Stimulated activated CD8-positive, alpha-beta memory T cell treated with anti-CD3 and anti-CD28 coated beads, Interleukin-12 subunit alpha, Interleukin-12 subunit beta, amount 100 ng/mL, for 1 hour (primary cell): ENCODE data around the gene ZBTB9.

ENCODE experiments used
- DNase-seq: peaks from one replicate; pipeline ENCODE4 v3.0.0-alpha.2; 2020; ENCODE audit warnings: low read depth

ZBTB9 gene

DNA sequence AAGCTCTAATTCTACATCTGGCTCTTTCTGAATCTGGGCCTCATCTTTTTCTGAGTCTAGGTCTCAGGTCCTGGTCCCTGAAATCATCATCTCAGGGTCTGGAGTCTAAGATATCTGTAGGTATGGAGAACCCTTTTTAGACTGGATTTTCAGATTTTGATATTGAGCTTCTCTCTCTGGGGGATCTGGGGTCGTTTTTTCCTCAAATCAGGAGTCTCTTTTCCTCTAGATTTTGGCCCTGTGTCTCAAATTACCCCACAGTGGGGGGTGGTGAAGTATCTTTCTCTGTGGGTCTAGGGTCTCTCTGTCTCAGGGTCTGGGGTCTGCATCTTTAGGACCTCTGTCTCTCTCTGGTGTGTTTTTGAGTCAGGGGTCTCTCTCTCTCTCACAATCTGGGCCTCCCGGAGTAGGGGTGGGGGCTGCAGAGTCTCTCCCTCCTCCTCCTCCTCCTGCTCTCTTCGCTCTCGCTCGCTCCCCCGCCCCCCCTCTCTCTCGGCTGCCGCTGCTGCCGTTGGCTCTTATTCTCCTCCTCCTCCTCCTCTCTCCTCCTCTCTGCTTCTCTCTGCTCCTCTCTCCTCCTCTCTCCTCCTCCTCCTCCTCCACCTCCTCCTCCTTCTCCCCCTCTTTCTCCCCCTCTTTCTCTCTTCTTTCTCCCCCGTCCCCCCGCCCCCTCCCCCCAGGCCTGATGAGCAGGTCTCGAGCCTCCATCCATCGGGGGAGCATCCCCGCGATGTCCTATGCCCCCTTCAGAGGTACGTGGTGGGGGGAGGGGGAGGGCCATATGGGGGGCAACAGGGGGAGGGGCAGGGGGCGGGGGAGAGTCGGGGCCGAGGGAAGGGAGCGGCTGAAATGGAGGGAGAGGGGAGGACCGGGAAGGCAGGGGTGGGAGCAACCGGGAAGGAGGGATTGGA is 34.5 kb upstream of the ZBTB9 start, which contains the start of gene SYNGAP1:
SYNGAP1 (plus strand) TSS at position 486 of the 911 bp plus-strand sequence; CDS start at position 686, 200 bp downstream.
- DNase-seq: no peak

GRCh38 chr6:33420491-33421343 is 33.7 kb upstream of the ZBTB9 start:
- DNase-seq: no peak

- no peak for DNase-seq
These were observed 33.1 kb upstream of the ZBTB9 start for GRCh38 chr6:33421344-33421643.

DNA sequence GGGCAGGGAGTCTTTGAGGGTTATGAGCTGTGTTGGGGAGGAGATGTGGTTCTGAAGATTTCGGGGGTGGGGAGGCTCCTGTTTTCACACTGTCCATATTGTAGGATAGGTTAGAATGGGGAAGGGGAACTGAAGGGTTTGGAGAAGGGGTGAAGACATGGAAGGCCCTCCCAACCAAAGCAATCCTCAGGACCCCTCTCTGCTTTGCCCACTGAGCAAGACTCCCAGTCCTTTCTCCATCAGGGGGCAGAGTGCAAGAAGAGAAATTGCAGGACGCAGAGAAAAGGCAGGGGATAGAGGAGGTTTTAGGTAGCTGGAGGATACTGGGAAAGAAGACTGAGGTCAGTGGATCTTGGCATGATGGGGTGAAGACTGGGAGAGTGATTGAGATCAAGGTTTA is 30.6 kb upstream of the ZBTB9 start:
- no peak for DNase-seq

- no peak for DNase-seq
These were observed 29.3 kb upstream of the ZBTB9 start for GRCh38 chr6:33424855-33425667.

DNA sequence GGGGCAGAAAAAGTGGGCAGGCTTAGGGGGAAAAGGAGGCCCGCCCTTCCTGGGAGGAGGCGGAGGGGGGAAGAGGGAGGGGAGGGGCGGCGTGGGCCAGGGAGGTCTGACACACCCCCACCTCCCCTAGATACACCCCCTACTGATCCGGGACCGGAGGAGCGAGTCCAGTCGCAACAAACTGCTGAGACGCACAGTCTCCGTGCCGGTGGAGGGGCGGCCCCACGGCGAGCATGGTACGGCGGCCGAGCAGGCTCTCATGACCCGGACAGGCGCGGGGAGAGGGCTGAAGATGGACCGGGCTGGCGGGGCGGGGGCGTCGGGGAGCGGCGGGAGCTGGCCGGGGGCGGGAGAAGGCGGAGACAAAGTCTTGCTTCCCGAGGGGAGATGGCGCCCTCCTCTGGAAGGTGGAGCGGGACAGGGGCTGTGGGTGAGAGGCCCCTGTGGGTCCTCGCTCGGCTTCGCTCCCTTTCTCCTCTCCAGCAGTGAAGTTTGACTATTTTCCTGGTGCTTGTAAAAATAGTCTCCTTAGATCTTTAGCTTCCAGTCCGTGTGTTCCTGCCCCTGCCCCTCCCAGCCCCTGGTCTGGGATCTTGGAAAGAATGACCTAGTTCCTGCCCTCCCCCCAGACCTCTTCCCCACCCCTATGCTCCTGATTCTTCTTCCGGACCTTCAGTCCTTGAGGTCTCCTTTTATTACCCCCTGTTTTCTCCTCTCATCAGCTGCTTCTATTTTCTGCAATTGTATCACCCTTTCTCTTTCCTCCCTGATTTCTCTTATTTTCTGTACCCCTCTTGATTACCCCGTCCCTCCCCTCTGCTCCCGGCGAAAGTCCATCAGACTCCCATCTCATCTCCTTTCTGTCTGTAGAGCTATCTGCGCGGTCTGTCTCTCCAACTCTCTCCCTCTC is 28.5 kb upstream of the ZBTB9 start:
- DNase-seq: peak; percentile 71

GRCh38 chr6:33426590-33427511 is 27.5 kb upstream of the ZBTB9 start:
- DNase-seq: no peak

DNA sequence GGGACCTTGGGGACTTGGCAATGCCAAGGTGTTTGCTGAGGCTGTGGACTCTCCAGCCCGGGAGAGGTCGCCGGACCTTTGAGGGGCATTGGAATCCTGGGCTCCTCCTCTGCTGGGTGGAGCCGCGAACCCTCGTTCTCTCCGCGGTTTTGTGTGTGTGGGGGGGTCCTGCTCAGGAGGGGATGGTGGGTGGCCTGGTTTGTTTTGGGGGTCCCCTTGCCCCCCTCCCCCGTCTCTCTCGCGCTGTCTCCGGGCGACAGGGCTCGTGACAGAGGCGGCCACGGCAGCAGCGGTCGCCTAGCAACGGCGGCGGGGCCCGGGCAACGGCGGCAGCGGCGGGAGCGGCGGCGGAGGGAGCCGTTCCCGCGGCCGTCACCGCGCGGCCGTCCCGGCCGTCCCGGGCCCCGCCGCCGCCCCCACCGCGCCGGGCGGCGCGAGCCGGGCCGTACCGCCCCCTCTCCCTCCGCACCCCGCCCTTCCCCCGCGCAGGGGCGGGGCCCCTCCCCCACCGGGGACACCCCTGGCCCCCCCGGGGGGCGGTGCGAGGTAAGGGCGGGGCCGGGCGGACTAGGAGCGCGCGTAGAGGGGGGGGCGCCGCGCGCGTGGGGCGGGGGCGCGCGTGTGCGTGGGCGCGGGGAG is 26.7 kb upstream of the ZBTB9 start:
- no peak for DNase-seq

DNA sequence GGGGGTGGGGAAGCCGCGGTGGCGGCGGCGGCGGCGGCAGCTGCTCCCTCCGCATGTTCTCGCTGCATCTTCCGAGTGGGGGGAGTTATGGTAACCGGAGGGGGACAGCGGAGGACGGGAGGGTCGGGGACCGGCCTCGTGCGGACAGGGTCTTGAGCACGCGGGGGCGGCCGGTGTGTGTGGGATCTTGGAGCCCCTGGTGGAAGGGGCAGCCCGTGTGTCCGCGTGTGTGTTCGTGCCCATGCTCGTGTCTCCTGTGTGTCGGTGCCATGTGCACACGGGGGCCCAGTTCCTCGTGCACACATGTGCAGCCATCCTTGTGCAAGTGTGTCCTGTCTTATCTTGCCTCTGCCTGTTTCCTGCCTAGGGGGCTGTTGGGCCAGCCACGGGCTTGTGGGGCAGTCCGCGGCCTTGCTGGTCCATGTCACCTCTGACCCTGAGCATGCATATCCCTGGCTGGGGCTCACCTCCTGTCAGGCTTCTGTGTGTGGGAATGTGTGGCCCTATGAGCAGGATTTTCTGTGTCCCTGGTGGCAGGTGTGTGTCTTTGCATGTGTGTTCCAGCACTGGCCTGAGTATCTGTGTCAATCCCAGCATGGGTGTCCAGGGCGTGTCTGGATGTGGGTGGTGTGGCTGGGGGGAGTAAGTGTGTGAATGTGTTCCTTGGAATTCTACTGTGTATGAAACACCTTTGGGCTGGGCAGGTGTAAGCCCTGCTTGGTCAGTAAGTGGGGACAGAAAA is 26.0 kb upstream of the ZBTB9 start:
- no peak for DNase-seq

DNA sequence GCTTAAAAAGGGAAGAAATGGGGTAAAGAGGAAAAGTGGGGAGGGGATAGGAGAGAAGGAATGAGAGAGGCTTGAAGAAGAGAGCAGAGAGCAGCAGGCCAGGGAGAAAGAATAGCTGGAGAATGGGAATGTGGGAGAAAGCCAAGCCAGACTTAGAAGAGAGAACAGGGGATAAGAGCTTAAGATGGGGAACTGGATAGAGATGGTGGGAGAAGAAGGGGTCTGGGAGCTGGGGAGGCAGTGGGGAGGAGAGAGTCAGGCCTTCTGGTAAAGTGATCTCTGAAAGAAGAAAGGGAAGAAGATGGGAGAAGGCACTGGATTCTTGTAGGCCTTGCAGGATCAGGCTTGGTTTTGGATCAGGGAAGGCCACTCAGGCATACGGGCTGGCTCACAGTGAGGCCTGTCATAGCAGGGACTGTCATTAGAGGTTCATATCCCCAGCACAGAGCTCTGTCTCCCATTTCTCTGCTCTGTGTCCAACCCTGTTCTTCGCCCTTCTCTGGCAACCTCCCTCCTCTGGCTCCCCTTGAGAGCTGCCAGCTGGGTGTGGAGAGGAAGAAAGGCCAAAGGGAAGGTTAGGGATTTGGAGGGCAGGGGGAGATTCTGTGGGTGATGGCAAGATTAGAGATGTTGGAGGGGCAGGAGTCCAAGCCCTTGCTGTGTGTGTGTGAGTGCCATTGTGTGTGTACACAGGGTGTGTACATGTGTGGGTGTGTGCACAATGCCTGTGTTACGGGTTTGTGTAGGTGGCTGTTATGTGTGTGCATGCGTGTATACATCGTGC is 25.2 kb upstream of the ZBTB9 start:
- DNase-seq: no peak

GRCh38 chr6:33429750-33430052 is 24.7 kb upstream of the ZBTB9 start:
- no peak for DNase-seq

DNA sequence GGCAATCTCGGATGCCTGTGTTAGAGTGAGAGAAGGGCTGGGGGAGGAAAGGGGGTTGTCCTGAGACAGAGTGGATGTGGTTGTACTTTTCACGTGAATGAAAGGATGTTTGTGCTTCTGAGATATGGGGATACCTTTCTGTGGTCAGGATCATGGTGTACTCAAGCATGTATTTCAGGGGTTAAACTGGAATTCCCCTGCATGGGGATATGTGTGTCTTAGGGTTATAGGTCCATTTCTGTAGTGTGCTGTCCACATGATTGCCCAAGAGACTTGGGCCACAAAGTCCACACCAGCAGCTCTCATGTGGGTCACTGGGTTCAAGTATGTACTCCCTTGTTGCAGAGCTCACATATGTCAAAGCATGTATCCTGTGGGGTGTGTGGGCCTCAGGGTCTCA is 24.0 kb upstream of the ZBTB9 start:
- no peak for DNase-seq

- DNase-seq: peak; percentile 72
These were observed 23.1 kb upstream of the ZBTB9 start for GRCh38 chr6:33430991-33431879.

DNA sequence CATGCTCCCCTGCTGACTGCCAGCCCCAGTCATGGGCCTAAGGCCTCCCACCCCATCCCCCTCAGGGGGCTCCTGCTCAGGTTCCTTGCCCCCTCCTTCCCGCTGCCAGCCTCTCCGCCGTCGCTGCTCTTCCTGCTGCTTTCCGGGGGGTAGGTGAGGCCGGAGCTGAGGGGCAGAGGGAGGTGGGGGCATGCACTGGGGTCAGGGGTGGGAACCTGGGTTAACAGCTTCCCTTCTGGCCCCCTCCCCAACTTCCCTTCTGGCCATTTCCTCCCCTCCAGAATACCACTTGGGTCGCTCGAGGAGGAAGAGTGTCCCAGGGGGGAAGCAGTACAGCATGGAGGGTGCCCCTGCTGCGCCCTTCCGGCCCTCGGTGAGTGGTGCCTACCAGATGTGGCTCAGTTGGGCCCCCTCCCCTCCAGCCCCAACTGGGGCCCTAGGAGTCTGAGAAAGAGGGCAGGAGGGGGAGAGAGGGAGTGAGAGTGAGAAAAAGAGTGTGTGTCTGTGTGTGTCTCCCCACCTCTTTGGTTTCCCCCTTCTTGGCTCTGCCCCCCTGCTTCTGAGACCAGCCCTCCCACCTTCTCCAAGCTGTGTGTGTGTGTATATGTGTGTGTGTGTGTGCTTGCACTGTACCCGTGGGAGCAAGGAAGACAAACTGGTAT is 22.4 kb upstream of the ZBTB9 start:
- no peak for DNase-seq

- no peak for DNase-seq
These were observed 21.8 kb upstream of the ZBTB9 start for GRCh38 chr6:33432546-33432945.

- DNase-seq: no peak
These were observed 21.3 kb upstream of the ZBTB9 start for GRCh38 chr6:33433001-33433543.
